GM08714 (cell line): Measurements from ENCODE around the gene LPGAT1.
"Not testable (repeated sequence)": the region's sequence is repeated elsewhere in the genome, so short reads cannot be mapped to it uniquely, and the experiment has no call there.

Experiments
- H3K4me3 ChIP-seq: fragments of 200-500 bp; sonication (Bioruptor generic); 2 replicates; pipeline ENCODE4 v1.5.1; 2014; ENCODE audit warnings: mild to moderate bottlenecking, low read length, inconsistent platforms
- ZNF274 ChIP-seq: IDR thresholded peaks from 2 replicates; pipeline ENCODE4 v1.6.1; 2012; ENCODE audit warnings: mild to moderate bottlenecking, low read depth, low read length

LPGAT1 gene

GRCh38 chr1:211723273-211723672 lies 107.3 kb downstream of the LPGAT1 start:
- no peak for TF ChIP-seq ZNF274

GRCh38 chr1:211722277-211723175 lies 108.0 kb downstream of the LPGAT1 start:
- no peak overlapping the region for H3K4me3 ChIP-seq
- TF ChIP-seq ZNF274: no peak

More at GRCh38 chr1:211723273-211723672, 107.3 kb downstream of the LPGAT1 start:
- H3K4me3 ChIP-seq: no peak overlapping the region

GRCh38 chr1:211716555-211716954 lies 114.0 kb downstream of the LPGAT1 start:
- H3K4me3 ChIP-seq: not testable (repeated sequence)

DNA sequence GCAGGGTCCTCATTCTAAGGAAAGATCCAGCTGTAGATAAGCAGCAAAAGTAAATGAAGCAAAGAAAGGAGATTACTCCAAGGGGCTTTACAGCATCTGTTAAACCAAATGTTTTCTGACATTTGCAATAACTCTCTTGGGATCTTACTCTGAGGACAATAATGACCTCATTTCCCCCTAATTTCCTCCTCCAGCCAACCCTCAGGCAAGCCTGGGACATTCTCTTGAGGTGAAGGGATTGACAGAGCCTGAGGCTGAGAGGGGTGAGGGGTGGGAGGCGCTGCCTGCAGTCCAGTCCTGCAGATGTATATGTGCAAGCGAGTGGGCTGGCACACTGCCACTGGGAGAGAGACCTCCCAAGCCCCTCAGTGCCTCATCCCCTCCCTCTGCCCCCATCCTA lies 114.6 kb downstream of the LPGAT1 start:
- no peak for TF ChIP-seq ZNF274
- H3K4me3 ChIP-seq: no peak overlapping the region

GRCh38 chr1:211714154-211714553 lies 116.4 kb downstream of the LPGAT1 start:
- no peak for TF ChIP-seq ZNF274
- H3K4me3 ChIP-seq: no peak overlapping the region

DNA sequence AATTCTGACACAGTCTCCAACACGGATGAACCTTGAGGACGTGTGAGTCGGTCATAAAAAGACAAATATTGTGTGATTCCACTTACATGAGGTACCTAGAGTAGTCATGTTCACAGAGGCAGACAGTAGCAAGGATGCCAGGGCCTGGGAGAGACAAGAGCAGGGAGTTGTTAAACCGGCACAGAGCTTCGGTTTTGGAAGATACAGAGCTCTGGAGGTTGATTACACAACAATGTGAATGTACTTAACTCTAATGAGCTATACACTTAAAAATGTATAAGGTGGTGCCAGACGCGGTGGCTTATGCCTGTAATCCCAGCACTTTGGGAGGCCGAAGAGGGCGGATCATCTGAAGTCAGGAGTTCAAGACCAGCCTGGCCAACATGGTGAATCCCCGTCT lies 117.3 kb downstream of the LPGAT1 start:
- no peak overlapping the region for H3K4me3 ChIP-seq
- TF ChIP-seq ZNF274: no peak

DNA sequence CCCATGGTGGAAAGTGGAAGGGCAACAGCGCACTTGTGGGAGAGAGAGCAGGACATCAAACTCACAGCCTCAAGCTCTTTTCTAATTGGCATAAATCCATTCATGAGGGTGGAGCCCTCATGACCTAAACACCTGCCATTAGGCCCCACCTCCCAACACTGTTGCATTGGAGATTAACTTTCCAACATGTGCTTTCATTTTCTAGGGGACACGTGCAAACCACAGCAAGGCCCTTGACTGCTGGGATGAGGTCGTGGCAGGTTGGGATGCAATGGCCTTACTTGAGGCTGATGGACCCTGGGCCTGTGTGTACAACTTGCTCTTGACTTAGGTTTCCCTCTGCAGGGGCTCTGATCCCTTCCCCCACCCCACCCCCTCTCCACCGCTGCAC lies 119.3 kb downstream of the LPGAT1 start:
- TF ChIP-seq ZNF274: no peak
- no peak overlapping the region for H3K4me3 ChIP-seq

DNA sequence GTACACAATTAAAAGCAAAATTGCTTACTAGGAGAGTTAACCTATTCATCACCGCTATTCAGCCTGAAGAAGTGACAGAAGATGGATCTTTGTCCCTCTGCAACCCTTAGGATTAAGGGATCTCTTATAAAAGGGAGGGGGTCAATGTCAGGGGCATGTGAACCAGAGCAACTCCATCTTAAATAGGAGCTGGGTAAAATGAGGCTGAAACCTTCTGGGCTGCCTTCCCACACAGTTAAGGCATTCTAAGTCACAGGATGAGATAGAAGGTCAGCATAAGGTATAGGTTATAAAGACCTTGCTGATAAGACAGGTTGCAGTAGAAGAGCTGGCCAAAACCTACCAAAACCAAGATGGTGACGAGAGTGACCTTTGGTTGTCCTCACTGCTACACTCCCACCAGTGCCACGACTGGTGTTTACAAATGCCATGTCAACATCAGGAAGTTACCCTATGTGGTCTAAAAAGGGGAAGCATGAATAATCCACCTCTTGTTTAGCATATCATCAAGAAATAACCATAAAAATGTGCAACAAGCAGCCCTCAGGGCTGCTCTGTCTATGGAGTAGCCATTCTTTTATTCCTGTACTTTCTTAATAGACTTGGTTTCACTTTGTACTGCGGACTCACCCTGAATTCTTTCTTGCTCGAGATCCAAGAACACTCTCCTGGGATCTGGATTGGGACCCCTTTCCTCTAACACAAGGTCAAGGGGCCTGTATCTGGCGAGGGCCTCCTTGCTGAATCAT lies 119.8 kb downstream of the LPGAT1 start:
- no peak overlapping the region for H3K4me3 ChIP-seq
- TF ChIP-seq ZNF274: no peak

DNA sequence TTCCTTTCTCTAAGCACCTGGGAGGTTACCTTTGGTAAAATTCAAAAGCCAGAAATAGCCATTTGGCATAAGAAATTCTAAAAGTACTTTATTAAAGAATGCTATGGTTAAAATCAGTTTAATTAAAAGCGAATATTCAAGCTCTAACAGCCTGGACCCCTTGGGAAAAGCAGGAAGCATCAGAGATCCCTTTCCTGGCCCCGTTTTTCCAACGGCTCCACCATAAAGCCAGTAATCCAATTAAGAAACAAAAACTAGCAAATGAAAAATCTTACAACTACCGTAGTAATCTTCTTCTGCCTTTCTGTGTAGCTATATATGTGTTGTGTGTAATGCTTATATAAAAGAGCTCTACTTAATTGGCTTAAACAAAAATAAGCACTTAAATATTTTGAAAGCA lies 121.6 kb downstream of the LPGAT1 start:
- TF ChIP-seq ZNF274: no peak

DNA sequence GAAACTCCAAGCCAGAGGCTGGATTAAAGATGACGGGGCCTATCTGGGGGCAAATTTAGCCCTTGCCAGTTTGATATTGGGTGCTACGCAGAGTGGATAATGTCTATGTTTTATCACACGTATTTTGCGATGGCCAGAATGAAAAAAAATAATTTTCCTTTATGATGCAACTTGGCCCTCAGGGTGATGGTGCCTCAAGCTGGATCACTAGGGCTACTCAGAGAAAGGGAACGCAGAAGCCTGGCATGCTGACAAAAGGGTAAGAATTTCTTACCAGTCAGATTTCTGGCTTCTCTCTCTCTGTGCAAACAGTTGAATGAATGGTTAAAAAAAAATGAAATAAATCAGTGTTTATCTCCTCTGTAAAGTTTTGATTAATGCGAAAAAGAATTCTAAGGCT lies 122.6 kb downstream of the LPGAT1 start:
- no peak overlapping the region for H3K4me3 ChIP-seq
- TF ChIP-seq ZNF274: no peak

More for the DNA sequence above, 121.6 kb downstream of the LPGAT1 start:
- no peak overlapping the region for H3K4me3 ChIP-seq

- no peak for TF ChIP-seq ZNF274
- H3K4me3 ChIP-seq: no peak overlapping the region
These were observed 125.0 kb downstream of the LPGAT1 start for GRCh38 chr1:211705467-211706091.

DNA sequence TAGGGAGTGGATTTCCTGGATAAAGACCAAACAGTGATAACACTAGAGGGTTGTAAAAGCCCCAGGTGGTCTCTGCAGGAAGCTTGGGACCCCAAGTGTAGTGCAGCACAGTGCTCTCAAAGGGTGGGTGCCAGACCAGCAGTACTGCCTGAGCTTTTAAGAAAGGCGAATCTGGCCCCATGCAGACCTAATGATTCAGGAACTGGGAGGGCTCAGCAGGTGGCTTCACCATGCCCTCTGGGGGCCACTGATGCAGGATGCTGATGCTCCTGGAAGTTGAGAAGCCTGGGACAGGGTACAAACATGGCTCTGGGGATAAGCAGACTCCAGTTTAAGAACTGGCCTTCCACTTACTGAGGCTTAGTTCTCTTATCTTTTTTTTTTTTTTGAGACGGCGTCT lies 126.0 kb downstream of the LPGAT1 start:
- no peak for TF ChIP-seq ZNF274

DNA sequence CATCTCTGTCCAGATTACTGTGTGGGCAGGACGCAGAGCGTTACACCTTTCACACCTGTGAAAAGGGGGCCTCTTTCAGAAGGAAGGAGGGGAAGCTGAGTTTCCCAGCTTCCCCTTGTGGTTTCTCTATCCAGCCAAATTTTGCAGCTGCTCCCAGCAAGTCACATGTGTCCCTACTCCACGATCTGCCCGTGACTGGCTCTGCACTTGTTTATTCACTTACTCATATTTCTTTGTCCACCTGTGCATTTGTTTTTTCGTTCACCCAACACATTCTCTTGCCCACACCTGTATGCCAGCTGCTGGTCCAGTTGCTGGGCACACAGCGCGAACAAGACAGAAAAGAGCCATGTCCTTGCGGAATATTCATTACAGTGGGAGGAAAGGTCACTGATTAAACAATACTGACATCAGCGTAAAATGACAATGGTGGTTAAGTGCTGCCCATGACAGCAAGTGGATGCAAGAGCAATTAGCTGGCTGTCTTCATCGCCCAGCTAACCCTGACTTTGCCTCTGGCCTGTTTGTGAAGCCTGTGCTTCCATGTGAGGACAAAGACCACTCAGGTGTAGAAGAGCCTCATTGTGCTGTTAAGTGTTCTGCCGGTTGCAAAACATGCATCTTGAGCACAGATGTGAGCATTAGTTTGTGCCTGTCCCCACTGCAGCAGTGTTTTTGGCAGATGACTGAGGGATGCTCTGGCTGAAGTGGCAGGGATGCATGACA lies 126.6 kb downstream of the LPGAT1 start:
- no peak overlapping the region for H3K4me3 ChIP-seq
- TF ChIP-seq ZNF274: no peak

More for the DNA sequence above, 126.0 kb downstream of the LPGAT1 start:
- no peak overlapping the region for H3K4me3 ChIP-seq

DNA sequence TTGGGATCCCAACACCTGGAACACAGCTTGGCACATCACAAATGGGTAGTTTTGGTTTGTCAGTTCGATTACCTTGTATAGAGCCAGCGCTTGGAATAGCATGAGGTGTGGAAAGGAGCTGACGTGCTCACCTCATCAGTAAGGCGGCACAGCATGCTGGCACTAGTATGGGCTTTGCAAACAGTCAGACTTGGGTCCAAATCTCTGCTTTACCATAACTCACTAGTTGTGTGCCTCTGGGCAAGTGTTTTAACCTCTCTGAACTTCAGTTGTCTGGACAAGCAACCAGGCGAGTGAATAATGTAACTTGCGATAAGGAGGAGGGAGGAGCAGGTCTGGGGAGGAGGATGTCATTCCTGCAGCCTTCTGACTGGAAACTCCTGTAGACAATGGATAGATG lies 128.8 kb downstream of the LPGAT1 start:
- no peak for TF ChIP-seq ZNF274
- H3K4me3 ChIP-seq: no peak overlapping the region
